Erythroblast (primary cell): Measurements from ENCODE around the gene DAB2.

ENCODE experiments used
- GATA1 ChIP-seq: IDR thresholded peaks from 2 replicates; pipeline ENCODE4 v1.6.1; 2011; ENCODE audit warnings: low read depth, mild to moderate bottlenecking, control low read depth, low read length, moderate library complexity
- POLR2A ChIP-seq: IDR thresholded peaks from 2 replicates; pipeline ENCODE4 v1.6.1; 2011; ENCODE audit warnings: mild to moderate bottlenecking, low read length

DNA sequence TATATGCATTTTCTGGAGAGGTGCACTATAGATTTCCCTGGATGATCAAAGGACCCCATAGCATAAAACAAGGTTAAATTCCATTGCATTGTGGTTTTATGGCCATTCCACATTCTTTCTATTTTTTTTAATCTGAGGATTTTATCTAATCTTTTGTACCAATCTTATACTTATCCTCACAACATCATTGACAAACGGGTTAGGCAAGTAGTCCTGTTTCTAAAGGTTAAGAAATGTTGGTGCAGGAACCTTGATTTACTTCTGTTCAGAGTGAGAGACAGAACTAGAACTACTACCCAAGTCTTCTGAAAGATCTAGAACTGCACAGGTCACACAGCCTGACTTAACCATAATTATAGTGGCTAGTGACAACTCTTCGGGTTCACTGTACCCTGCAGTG lies 5.7 kb upstream of the DAB2 start:
- no peak for TF ChIP-seq POLR2A
- no peak for TF ChIP-seq GATA1
